Measurements from ENCODE around the gene AKAP7.

DNA sequence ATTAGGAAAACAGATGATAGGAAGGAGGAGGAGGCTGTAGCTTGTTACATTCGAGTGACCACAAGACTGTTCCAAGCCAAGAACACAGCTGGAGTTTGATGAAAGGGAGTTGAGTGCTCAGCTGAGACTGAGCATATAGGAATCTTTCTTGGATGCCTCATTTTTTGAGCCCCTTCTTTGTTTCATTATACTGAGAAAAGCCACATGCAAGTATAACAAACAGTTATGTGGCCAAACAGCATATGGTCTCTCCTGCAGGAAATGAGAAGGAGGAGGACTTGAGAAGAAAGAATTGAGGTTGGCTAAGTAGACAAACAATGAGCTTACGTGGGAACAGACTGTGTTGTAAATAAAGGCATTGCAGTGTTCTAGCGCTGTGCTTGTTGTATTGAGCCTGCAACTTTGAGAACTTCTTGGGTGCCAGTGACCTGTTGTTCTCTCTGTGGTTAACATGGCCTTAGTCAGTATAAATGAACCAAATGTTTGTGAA is 78.3 kb downstream of the AKAP7 start:
- no peak for TF ChIP-seq ZNF274 (IDR thresholded peaks at IDR 0.05; ENCODE audit: low read depth, low read length)
- TF ChIP-seq YY1 (IDR thresholded peaks at IDR 0.05; ENCODE audit: insufficient read depth, insufficient read length) = no peak
- TF ChIP-seq SUZ12 (IDR thresholded peaks at IDR 0.05; ENCODE audit: extremely low read depth, insufficient read depth, insufficient read length) = no peak
